ENCODE data around the gene PHLDA2. TPM values are rescaled to one million over a fixed set of nuclear protein-coding genes. Genes with fewer than 3 reads are reported as not detected.
A peak's percentile ranks its signal among the peaks of the same experiment; 100 is the strongest.
"Not testable (repeated sequence)": the region's sequence is repeated elsewhere in the genome, so short reads cannot be mapped to it uniquely, and the experiment has no call there.

PHLDA2 gene
- total RNA-seq, 1 donor from 2014 or later, result 26.7 TPM

GRCh38 chr11:2940921-2941821 lies 12.0 kb upstream of the PHLDA2 start:
- peak; percentile 58 for DNase-seq
- no peaks in the 10 kb centered on the region for H3K27me3 Mint-ChIP-seq
- intact Hi-C loops (cut with micrococcal nuclease), result no loop called here
- peaks cover 15% of the 10 kb centered on the region for H3K4me1 Mint-ChIP-seq
- H3K36me3 Mint-ChIP-seq (ENCODE audit: low read depth), result peaks cover 38% of the 10 kb centered on the region
- peaks cover 6% of the 10 kb centered on the region for H3K9me3 Mint-ChIP-seq
- no peak overlapping the region for H3K4me3 Mint-ChIP-seq
- peak overlapping the region; percentile 51 for H3K27ac Mint-ChIP-seq

GRCh38 chr11:2940147-2940920 lies 11.1 kb upstream of the PHLDA2 start:
- peak overlapping the region; percentile 37 for H3K27ac Mint-ChIP-seq
- intact Hi-C loops (cut with micrococcal nuclease), result no loop called here
- peaks cover 6% of the 10 kb centered on the region for H3K4me1 Mint-ChIP-seq
- DNase-seq, result peak; percentile 79
- H3K4me3 Mint-ChIP-seq, result no peak overlapping the region
- peaks cover 34% of the 10 kb centered on the region for H3K36me3 Mint-ChIP-seq (ENCODE audit: low read depth)
- H3K9me3 Mint-ChIP-seq, result peaks cover 6% of the 10 kb centered on the region
- H3K27me3 Mint-ChIP-seq, result no peaks in the 10 kb centered on the region

- H3K4me3 Mint-ChIP-seq; intact Hi-C loops (cut with micrococcal nuclease); H3K9me3 Mint-ChIP-seq; H3K27ac Mint-ChIP-seq; H3K27me3 Mint-ChIP-seq; DNase-seq; H3K4me1 Mint-ChIP-seq: not testable (repeated sequence)
- peaks cover 25% of the 10 kb centered on the region for H3K36me3 Mint-ChIP-seq (ENCODE audit: low read depth)
Observed at GRCh38 chr11:2938458-2939418, 9.5 kb upstream of the PHLDA2 start.

- H3K4me3 Mint-ChIP-seq; H3K27ac Mint-ChIP-seq; DNase-seq; intact Hi-C loops (cut with micrococcal nuclease); H3K9me3 Mint-ChIP-seq; H3K27me3 Mint-ChIP-seq; H3K4me1 Mint-ChIP-seq: not testable (repeated sequence)
- peaks cover 23% of the 10 kb centered on the region for H3K36me3 Mint-ChIP-seq (ENCODE audit: low read depth)
Observed at GRCh38 chr11:2937641-2938457, 8.6 kb upstream of the PHLDA2 start.

- Mint-ChIP-seq H3K4me1 (peaks cover 17% of the 10 kb centered on the region), H3K27ac (no peak overlapping the region), H3K27me3 (peaks cover 2% of the 10 kb centered on the region), H3K36me3 (ENCODE audit: low read depth) (peaks cover 21% of the 10 kb centered on the region), H3K4me3 (no peak overlapping the region), H3K9me3 (peaks cover 6% of the 10 kb centered on the region)
- intact Hi-C loops (cut with micrococcal nuclease), result loop anchor here (5.0 kb wide), 1 partner anchor 43 kb away; no protein-coding TSS in a partner anchor
- DNase-seq, result no peak
Observed at GRCh38 chr11:2934611-2935239, 5.5 kb upstream of the PHLDA2 start.

GRCh38 chr11:2934021-2934550 lies 4.9 kb upstream of the PHLDA2 start:
- peaks cover 5% of the 10 kb centered on the region for H3K9me3 Mint-ChIP-seq
- intact Hi-C loops (cut with micrococcal nuclease), result loop anchor here (5.0 kb wide), 1 partner anchor 43 kb away; no protein-coding TSS in a partner anchor
- peaks cover 18% of the 10 kb centered on the region for H3K4me1 Mint-ChIP-seq
- H3K4me3 Mint-ChIP-seq, result no peak overlapping the region
- DNase-seq, result no peak
- peaks cover 14% of the 10 kb centered on the region for H3K36me3 Mint-ChIP-seq (ENCODE audit: low read depth)
- no peak overlapping the region for H3K27ac Mint-ChIP-seq
- peaks cover 2% of the 10 kb centered on the region for H3K27me3 Mint-ChIP-seq

- peaks cover 20% of the 10 kb centered on the region for H3K4me1 Mint-ChIP-seq
- peaks cover 4% of the 10 kb centered on the region for H3K27me3 Mint-ChIP-seq
- H3K9me3 Mint-ChIP-seq, result peaks cover 3% of the 10 kb centered on the region
- peak overlapping the region; percentile 25 for H3K27ac Mint-ChIP-seq
- no peak overlapping the region for H3K4me3 Mint-ChIP-seq
- peaks cover 11% of the 10 kb centered on the region for H3K36me3 Mint-ChIP-seq (ENCODE audit: low read depth)
- intact Hi-C loops (cut with micrococcal nuclease), result loop anchor here (5.0 kb wide), 1 partner anchor 44 kb away; no protein-coding TSS in a partner anchor
- DNase-seq, result peak; percentile 85
Observed at GRCh38 chr11:2933375-2934020, 4.3 kb upstream of the PHLDA2 start.

- no peak overlapping the region for H3K4me3 Mint-ChIP-seq
- no peak for DNase-seq
- H3K27me3 Mint-ChIP-seq, result peaks cover 9% of the 10 kb centered on the region
- no peak overlapping the region for H3K27ac Mint-ChIP-seq
- peaks cover 3% of the 10 kb centered on the region for H3K9me3 Mint-ChIP-seq
- H3K36me3 Mint-ChIP-seq (ENCODE audit: low read depth), result peaks cover 8% of the 10 kb centered on the region
- intact Hi-C loops (cut with micrococcal nuclease), result loop anchor here (5.0 kb wide), 1 partner anchor 44 kb away; no protein-coding TSS in a partner anchor
- H3K4me1 Mint-ChIP-seq, result peaks cover 26% of the 10 kb centered on the region
Observed at GRCh38 chr11:2932850-2933251, 3.6 kb upstream of the PHLDA2 start.

- Mint-ChIP-seq H3K9me3 (no peaks in the 10 kb centered on the region), H3K4me3 (no peak overlapping the region), H3K27ac (no peak overlapping the region), H3K36me3 (ENCODE audit: low read depth) (peaks cover 3% of the 10 kb centered on the region), H3K4me1 (peaks cover 29% of the 10 kb centered on the region), H3K27me3 (peaks cover 14% of the 10 kb centered on the region)
- intact Hi-C loops (cut with micrococcal nuclease), result loop anchor here (2.0 to 5.0 kb wide), 2 partner anchors 45 kb away; no protein-coding TSS in a partner anchor
- DNase-seq, result no peak
Observed at GRCh38 chr11:2931771-2932738, 2.8 kb upstream of the PHLDA2 start.

GRCh38 chr11:2931420-2931746 lies 2.2 kb upstream of the PHLDA2 start:
- H3K27me3 Mint-ChIP-seq, result peaks cover 17% of the 10 kb centered on the region
- H3K27ac Mint-ChIP-seq, result no peak overlapping the region
- DNase-seq, result no peak
- H3K9me3 Mint-ChIP-seq, result no peaks in the 10 kb centered on the region
- H3K4me1 Mint-ChIP-seq, result peaks cover 29% of the 10 kb centered on the region
- no peak overlapping the region for H3K4me3 Mint-ChIP-seq
- intact Hi-C loops (cut with micrococcal nuclease), result loop anchor here (2.0 to 5.0 kb wide), 2 partner anchors 45 to 46 kb away; no protein-coding TSS in a partner anchor
- H3K36me3 Mint-ChIP-seq (ENCODE audit: low read depth), result peaks cover 3% of the 10 kb centered on the region
